ENCODE data around the gene PNPLA4.

Gene PNPLA4

DNA sequence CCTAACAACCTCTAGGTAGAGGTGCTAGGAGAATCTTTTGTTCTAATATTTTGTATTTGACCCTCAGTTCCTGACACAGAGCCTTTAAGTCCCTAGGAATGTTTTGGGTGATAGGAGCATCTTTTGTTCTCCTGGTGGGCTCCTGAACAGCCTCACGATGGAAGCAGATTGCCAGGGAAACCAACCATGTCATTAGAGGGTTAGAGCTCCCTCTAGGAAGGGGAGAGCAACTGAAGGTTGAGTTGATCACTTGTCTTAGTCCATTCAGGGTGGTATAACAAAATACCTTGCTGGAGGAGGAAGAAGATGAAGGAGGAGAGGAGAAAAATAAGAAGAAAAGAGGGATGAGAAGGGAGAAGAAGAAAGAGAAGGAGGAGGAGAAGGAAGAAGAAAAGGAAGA lies 75.0 kb downstream of the PNPLA4 start:
- no peak for DNase-seq

Measured in inflammatory macrophage treated with lipopolysaccharide for 4 hours (primary cell).